T-cell (primary cell): ENCODE results near the gene ZNF714. TPM values are rescaled to one million over a fixed set of nuclear protein-coding genes. Genes with fewer than 3 reads are reported as not detected.

Source experiments
- ATAC-seq, 4 experiments: fragments of 200-7000 bp in 3 of 4; fragments of 150-1000 bp in 1 of 4; cut with Tn5 transposase; replicated peaks in 1 of 4; 1 replicate in 3 of 4; 2 replicates in 1 of 4; pipeline ENCODE4 v1.10.0; 2021; ENCODE audit warnings: moderate library complexity in 3 of 4, mild to moderate bottlenecking in 2 of 4, moderate number of reproducible peaks in 1 of 4
- CTCF ChIA-PET, 2 donors: fragments of 300-600 bp; sonication (Branson Sonifier 250); formaldehyde crosslinking; loops; one replicate each; lab custom pipeline; 2022; ENCODE audit warnings: antibody characterized with exemption in 2 of 2; lab: Charles Lee
- POLR2A ChIA-PET, 2 donors: fragments of 300-600 bp; sonication (Branson Sonifier 250); formaldehyde crosslinking; loops; one replicate each; lab custom pipeline; 2022; ENCODE audit warnings: antibody characterized with exemption in 2 of 2; lab: Charles Lee
- DNase-seq, 35 experiments: peaks; one replicate each; pipeline versions ENCODE4 v3.0.0 to v3.0.0-alpha.2; 2013 to 2023
- H3K27ac ChIP-seq: one replicate; pipeline ENCODE4 v1.5.1; 2013; ENCODE audit warnings: low read length
- H3K27me3 ChIP-seq, 2 experiments: replicated peaks in 1 of 2; 1 replicate in 1 of 2; 2 replicates in 1 of 2; pipeline versions ENCODE4 v1.6.1 to v1.7.0; 2013; ENCODE audit warnings: low read length in 1 of 2, mixed read lengths in 1 of 2; ENCODE audit not compliant: control insufficient read depth in 2 of 2, insufficient read depth in 2 of 2; ENCODE audit errors: extremely low read depth in 1 of 2
- H3K36me3 ChIP-seq, 2 donors: 1 replicate in 1 of 2; 2 replicates in 1 of 2; pipeline versions ENCODE4 v1.6.1 to v1.7.0; 2013; ENCODE audit warnings: low read length in 1 of 2; ENCODE audit not compliant: control insufficient read depth in 2 of 2, insufficient read depth in 1 of 2; ENCODE audit errors: extremely low read depth in 1 of 2
- H3K4me1 ChIP-seq, 2 experiments: 1 replicate in 1 of 2; 2 replicates in 1 of 2; pipeline versions ENCODE4 v1.6.1 to v1.7.0; 2013; ENCODE audit warnings: low read length in 2 of 2, mixed read lengths in 1 of 2; ENCODE audit not compliant: insufficient read depth in 2 of 2, control insufficient read depth in 1 of 2; ENCODE audit errors: extremely low read depth in 1 of 2
- H3K4me3 ChIP-seq, 2 donors: 1 replicate in 1 of 2; 2 replicates in 1 of 2; pipeline versions ENCODE4 v1.5.1 to v1.7.0; 2013; ENCODE audit warnings: mild to moderate bottlenecking in 2 of 2, low read length in 1 of 2, moderate library complexity in 1 of 2; ENCODE audit not compliant: control insufficient read depth in 1 of 2; ENCODE audit errors: extremely low read depth in 1 of 2
- H3K9me3 ChIP-seq: 2 replicates; pipeline ENCODE4 v1.7.0; 2013
- H3K27ac Mint-ChIP-seq, 2 donors: one replicate each; pipeline ENCODE4 v1.8.0; 2020 to 2021; ENCODE audit warnings: mild to moderate bottlenecking in 2 of 2, mixed read lengths in 2 of 2
- H3K27me3 Mint-ChIP-seq, 2 donors: one replicate each; pipeline ENCODE4 v1.8.0; 2021 to 2022; ENCODE audit warnings: mixed read lengths in 2 of 2
- H3K36me3 Mint-ChIP-seq: one replicate; pipeline ENCODE4 v1.8.0; 2021; ENCODE audit warnings: mixed read lengths
- H3K4me1 Mint-ChIP-seq, 3 donors: one replicate each; pipeline ENCODE4 v1.8.0; 2020 to 2022; ENCODE audit warnings: mixed read lengths in 3 of 3, mild to moderate bottlenecking in 1 of 3
- H3K4me3 Mint-ChIP-seq, 3 donors: one replicate each; pipeline ENCODE4 v1.8.0; 2020 to 2022; ENCODE audit warnings: mild to moderate bottlenecking in 3 of 3, mixed read lengths in 3 of 3, moderate library complexity in 3 of 3
- H3K9me3 Mint-ChIP-seq, 3 donors: one replicate each; pipeline ENCODE4 v1.8.0; 2020 to 2022; ENCODE audit warnings: mixed read lengths in 3 of 3
- WGBS: methylation state at CpG from one replicate; pipeline ENCODE4 v1.1.5; 2013; ENCODE audit warnings: missing lambda C conversion rate; ENCODE audit not compliant: insufficient coverage; 5-methylcytosine and 5-hydroxymethylcytosine counted together
- total RNA-seq, 35 experiments: library from RNA in 6 of 35; stranded (reverse) in 6 of 35; fragments of 120-200 nt in 1 of 35; gene quantifications; one replicate each; pipeline versions ENCODE4 v1.2.1 to v1.2.4 and lab custom pipeline; 2013 to 2026

Gene ZNF714
- total RNA-seq, 5 donors from 2014 or later (not counting 1 experiment from before 2014, with no cell fraction given): 8.6 to 13.6 (median 9.8) TPM

DNA sequence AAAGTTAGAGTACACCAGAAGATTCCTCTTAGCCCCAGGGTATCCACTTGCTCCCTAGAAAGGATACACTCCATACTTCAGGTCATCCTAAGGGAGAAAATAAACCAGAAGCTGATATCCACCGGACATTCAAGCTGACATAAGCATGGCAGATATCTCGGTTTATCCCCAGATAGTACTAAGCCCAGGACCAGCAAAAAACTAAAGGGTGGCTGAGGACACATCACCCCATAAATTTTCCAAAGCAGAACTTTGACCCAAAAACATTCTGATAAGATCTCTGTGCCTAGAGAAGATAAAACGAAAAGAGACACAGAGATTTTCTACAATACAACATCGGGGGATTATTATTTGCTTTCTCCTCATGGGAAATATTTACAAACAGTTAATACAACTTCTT lies 45.9 kb downstream of the ZNF714 start:
- peaks cover 0 to 2% of the 10 kb centered on the region in 2 experiments for H3K27me3 ChIP-seq
- ATAC-seq: no peak
- no peak overlapping the region for H3K27ac ChIP-seq
- no peak for DNase-seq
- H3K4me3 ChIP-seq: no peak overlapping the region
- ChIA-PET CTCF (no interaction called here), POLR2A (no interaction called here)
- Mint-ChIP-seq H3K36me3 (peaks cover 7% of the 10 kb centered on the region), H3K4me1 (no peaks in the 10 kb centered on the region), H3K9me3 (peaks cover 3 to 21% (median 16%) of the 10 kb centered on the region in 3 donors), H3K4me3 (no peak overlapping the region), H3K27ac (no peak overlapping the region), H3K27me3 (peaks cover 0 to 1% of the 10 kb centered on the region in 2 donors)
- H3K4me1 ChIP-seq: peaks cover 0 to 2% of the 10 kb centered on the region in 2 experiments
- 100% methylated on average over 2 of the region's 4 CpGs for WGBS
- no peaks in the 10 kb centered on the region for H3K36me3 ChIP-seq
- H3K9me3 ChIP-seq: no peaks in the 10 kb centered on the region

DNA sequence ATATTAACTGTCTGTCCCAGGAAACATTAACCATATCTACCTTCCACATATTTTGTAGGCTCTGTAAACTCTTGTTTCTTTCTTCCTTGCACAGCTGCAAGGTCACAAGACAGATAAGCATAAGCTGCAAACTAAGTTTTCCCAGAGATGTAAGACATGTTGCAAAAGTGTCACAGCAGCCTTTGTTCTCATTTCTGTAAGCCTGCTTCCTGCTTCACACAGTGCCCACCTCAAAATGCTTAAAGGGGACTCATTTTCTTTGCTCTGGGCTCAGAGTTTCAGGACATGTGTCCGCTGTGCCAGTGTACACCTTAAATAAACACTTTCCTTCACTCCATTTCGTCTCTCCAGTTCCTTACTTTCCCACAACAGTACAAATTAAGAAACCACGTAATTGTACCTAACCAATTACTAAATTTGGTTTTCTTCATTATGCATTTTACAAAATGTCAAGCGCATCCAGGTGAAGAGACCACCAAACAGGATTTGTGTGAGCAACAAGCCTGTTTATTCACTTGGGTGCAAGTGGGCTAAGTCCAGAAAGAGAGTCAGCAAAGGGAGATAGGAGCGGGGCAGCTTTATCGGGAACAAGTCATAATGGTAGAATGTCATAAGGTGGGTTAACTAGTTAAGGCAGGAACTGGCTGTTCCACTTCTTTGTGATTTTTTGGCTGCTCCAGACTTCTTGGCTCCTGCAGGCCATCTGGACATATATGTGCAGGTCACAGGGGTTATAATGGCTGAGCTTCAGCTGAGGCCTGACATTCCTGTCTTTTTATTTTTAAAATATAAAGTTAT lies 47.1 kb downstream of the ZNF714 start:
- peaks cover 3 to 21% (median 14%) of the 10 kb centered on the region in 3 donors for H3K9me3 Mint-ChIP-seq
- no peak for DNase-seq
- Histone ChIP-seq H3K4me1 (peaks cover 0 to 2% of the 10 kb centered on the region in 2 experiments), H3K36me3 (no peaks in the 10 kb centered on the region), H3K9me3 (no peaks in the 10 kb centered on the region), H3K27ac (no peak overlapping the region), H3K27me3 (peaks cover 0 to 2% of the 10 kb centered on the region in 2 experiments), H3K4me3 (no peak overlapping the region)
- CTCF ChIA-PET: no interaction called here
- 75% methylated on average over 6 of the region's 6 CpGs for WGBS
- POLR2A ChIA-PET: no interaction called here
- no peak overlapping the region for H3K4me3 Mint-ChIP-seq
- H3K27ac Mint-ChIP-seq: no peak overlapping the region
- H3K4me1 Mint-ChIP-seq: no peaks in the 10 kb centered on the region
- H3K36me3 Mint-ChIP-seq: peaks cover 7% of the 10 kb centered on the region
- no peak for ATAC-seq
- H3K27me3 Mint-ChIP-seq: peaks cover 5 to 10% of the 10 kb centered on the region in 2 donors

DNA sequence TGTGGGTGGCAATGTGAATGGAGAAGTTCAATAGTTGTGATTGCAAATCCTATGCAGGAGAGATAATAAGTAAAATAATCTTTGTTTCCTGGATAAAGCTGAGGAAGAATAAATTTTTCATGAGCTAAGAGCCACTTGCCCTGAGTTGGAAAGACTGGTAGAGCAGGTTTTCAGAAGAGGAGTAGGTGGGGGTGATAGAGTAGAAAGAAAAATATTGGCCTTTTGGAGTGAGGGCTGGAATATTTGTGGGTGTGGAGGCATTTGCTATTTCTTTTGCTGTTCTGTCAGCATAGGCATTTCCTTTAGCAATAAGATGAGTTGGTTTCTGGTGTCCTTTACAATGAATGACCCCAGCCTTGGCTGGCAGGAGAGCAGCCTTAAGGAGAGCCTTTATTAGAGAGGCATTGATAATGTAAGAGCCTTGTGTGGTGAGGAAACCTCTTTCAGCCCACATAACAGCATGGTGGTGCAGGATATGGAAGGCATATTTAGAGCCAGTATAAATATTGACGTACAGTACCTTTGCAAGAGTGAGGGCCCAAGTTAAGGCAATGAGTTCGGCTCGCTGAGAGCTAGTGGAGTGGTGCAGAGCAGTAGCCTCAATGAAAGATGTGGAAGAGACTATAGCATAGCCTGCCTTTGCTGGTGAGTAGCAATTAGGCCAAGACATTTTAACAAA lies 48.2 kb downstream of the ZNF714 start:
- Mint-ChIP-seq H3K4me3 (no peak overlapping the region), H3K27ac (no peak overlapping the region), H3K4me1 (no peaks in the 10 kb centered on the region), H3K36me3 (peaks cover 7% of the 10 kb centered on the region), H3K27me3 (peaks cover 6 to 14% of the 10 kb centered on the region in 2 donors), H3K9me3 (peaks cover 3 to 21% (median 13%) of the 10 kb centered on the region in 3 donors)
- Histone ChIP-seq H3K27ac (no peak overlapping the region), H3K36me3 (no peaks in the 10 kb centered on the region), H3K9me3 (no peaks in the 10 kb centered on the region), H3K4me3 (no peak overlapping the region), H3K27me3 (peaks cover 0 to 2% of the 10 kb centered on the region in 2 experiments), H3K4me1 (peaks cover 0 to 2% of the 10 kb centered on the region in 2 experiments)
- DNase-seq: no peak
- no peak for ATAC-seq
- no CpG with 5 or more reads among the region's 3 CpGs for WGBS
- ChIA-PET POLR2A (no interaction called here), CTCF (no interaction called here)

GRCh38 chr19:21133633-21134032 lies 51.6 kb downstream of the ZNF714 start:
- DNase-seq (no peak), ATAC-seq (no peak)
- no peaks in the 10 kb centered on the region for H3K36me3 ChIP-seq
- Mint-ChIP-seq H3K4me1 (no peaks in the 10 kb centered on the region), H3K36me3 (peaks cover 3% of the 10 kb centered on the region), H3K4me3 (no peak overlapping the region), H3K27ac (no peak overlapping the region), H3K27me3 (peaks cover 6 to 14% of the 10 kb centered on the region in 2 donors), H3K9me3 (peaks cover 0 to 9% (median 4%) of the 10 kb centered on the region in 3 donors)
- CTCF ChIA-PET: no interaction called here
- H3K4me1 ChIP-seq: peaks cover 0 to 2% of the 10 kb centered on the region in 2 experiments
- H3K27me3 ChIP-seq: peaks cover 0 to 2% of the 10 kb centered on the region in 2 experiments
- POLR2A ChIA-PET: interaction anchor here in 1 of 2 donors (0.6 kb wide), 1 partner anchor 183 kb away, joined by 4 read pairs; no protein-coding TSS in a partner anchor
- no peaks in the 10 kb centered on the region for H3K9me3 ChIP-seq
- WGBS: 60% methylated on average over 1 of the region's 1 CpG
- H3K4me3 ChIP-seq: no peak overlapping the region
- H3K27ac ChIP-seq: no peak overlapping the region

DNA sequence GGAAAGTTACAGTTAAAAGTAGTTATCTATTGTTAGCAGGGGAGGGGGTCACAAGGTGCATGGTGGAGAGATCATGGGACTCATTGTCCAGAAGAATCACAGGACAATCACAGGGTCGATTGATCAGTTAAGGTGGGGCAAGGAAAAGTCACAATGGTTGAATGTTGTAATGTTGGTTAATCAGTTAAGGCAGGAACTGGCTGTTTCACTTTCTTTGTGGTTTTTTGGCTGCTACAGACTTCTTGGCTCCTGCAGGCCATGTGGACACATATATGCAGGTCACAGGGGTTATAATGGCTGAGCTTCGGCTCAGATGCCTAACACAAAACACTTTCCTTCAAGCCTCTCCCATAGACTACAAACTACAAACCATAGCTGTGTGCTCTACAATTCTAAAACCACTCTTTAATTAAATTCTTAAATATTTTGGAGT lies 52.9 kb downstream of the ZNF714 start:
- 33% methylated on average over 1 of the region's 2 CpGs for WGBS
- Mint-ChIP-seq H3K27me3 (peaks cover 6 to 14% of the 10 kb centered on the region in 2 donors), H3K4me1 (peaks cover 0 to 2% (median 0%) of the 10 kb centered on the region in 3 donors), H3K27ac (no peak overlapping the region), H3K36me3 (peaks cover 3% of the 10 kb centered on the region), H3K4me3 (no peak overlapping the region), H3K9me3 (peaks cover 0 to 7% (median 4%) of the 10 kb centered on the region in 3 donors)
- CTCF ChIA-PET: no interaction called here
- no peaks in the 10 kb centered on the region for H3K9me3 ChIP-seq
- no peak overlapping the region for H3K4me3 ChIP-seq
- H3K27ac ChIP-seq: no peak overlapping the region
- DNase-seq: no peak
- POLR2A ChIA-PET: no interaction called here
- H3K27me3 ChIP-seq: peaks cover 0 to 2% of the 10 kb centered on the region in 2 experiments
- H3K36me3 ChIP-seq: no peaks in the 10 kb centered on the region
- no peaks in the 10 kb centered on the region for H3K4me1 ChIP-seq
- ATAC-seq: no peak

DNA sequence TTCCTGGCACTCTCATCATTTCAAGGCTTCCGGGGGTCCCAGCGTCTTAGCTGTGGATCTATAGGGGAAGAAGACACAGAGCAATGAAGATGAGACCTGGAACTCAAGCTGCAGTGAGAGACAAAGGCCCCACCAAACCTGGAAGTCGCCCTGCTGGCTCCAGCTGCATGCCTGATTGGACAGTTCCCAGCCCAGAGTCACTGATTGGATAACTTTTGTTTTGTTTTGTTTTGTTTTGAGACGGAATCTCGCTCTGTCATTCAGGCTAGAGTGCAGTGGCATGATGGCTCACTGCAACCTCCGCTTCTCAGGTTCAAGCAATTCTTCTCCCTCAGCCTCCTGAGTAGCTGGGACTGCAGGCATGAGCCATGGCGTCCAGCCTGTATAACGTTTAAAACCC lies 53.4 kb downstream of the ZNF714 start:
- DNase-seq: no peak
- Histone ChIP-seq H3K27me3 (no peaks in the 10 kb centered on the region), H3K27ac (no peak overlapping the region), H3K4me1 (no peaks in the 10 kb centered on the region), H3K4me3 (no peak overlapping the region), H3K36me3 (no peaks in the 10 kb centered on the region), H3K9me3 (no peaks in the 10 kb centered on the region)
- WGBS: 59% methylated on average over 3 of the region's 8 CpGs
- Mint-ChIP-seq H3K27me3 (peaks cover 6 to 14% of the 10 kb centered on the region in 2 donors), H3K9me3 (peaks cover 0 to 2% (median 1%) of the 10 kb centered on the region in 3 donors), H3K4me3 (no peak overlapping the region), H3K27ac (no peak overlapping the region), H3K36me3 (peaks cover under 1% of the 10 kb centered on the region), H3K4me1 (peaks cover 0 to 5% (median under 1%) of the 10 kb centered on the region in 3 donors)
- POLR2A ChIA-PET: no interaction called here
- ATAC-seq: no peak
- CTCF ChIA-PET: no interaction called here
